HG02798 (cell line): ENCODE measurements around the gene ABCC4.

Experiments
- ATAC-seq: cut with Tn5 transposase; IDR thresholded peaks from one replicate; pipeline ENCODE4 v1.9.1; 2021; ENCODE audit warnings: mild to moderate bottlenecking; ENCODE audit not compliant: unreplicated experiment, poor library complexity

Gene ABCC4

DNA sequence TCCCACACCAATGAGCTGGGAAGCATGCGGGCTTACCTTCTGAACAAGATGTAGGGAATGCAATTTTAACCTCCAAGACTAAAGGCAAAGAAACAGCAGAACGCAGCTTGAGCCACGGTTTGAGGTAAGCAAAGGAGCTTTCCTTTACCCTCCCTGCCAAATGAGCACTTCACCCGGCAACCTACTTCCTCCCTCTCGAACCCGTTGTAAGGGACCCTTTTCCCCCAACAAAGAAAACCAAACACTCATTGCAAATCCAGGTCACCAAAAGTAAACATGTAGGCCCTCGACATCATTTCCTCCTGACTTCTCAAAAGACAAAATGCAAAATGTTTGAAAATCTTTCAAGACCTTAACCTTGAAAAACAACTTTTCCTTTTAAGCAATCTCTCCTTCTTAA, 65.3 kb downstream of the ABCC4 start:
- no peak for ATAC-seq

DNA sequence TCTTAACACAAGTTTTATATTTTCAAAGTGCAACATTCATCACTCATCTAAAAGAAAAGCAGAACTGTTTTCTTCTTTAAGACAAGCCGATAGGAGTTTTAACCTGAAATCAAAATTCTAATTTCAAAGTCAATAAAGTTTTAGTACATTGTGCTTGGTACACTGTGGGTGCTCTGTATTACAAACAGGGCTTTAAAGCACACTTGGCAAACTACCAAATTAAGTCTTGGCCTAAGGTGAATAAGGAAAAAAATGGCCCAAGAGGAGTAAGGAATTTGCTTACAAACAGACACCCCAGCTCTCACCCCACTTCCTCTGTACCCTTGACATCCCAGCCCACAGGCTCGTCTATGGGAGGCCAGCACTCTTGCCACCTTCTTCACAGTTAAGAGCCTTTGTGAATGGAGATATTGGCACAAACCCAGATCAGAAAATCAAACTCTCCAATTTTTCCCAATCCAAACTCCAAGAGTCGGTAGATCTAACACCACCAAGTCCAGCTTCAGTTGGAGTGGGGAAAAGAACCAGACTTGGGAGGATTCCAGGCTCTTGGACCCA, 66.0 kb downstream of the ABCC4 start:
- ATAC-seq: no peak

DNA sequence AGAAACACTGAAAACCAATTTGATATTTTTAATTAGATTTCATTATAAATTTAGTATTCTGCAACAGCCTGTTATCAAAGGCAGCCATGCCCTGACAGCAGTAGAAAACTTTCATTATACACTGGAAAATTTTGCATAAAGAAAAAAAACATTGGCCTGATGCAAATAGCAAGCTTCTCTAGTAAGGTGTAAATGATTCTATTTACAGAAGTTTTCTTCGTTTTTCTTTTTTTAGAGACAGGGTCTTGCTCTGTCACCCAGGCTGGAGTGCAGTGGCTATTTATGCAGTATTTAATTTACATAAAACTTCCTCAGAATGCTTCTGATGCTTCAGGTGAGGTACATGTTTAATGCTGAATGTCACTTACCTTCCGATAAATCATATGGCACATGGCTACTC, 67.0 kb downstream of the ABCC4 start:
- peak; percentile 82 for ATAC-seq

DNA sequence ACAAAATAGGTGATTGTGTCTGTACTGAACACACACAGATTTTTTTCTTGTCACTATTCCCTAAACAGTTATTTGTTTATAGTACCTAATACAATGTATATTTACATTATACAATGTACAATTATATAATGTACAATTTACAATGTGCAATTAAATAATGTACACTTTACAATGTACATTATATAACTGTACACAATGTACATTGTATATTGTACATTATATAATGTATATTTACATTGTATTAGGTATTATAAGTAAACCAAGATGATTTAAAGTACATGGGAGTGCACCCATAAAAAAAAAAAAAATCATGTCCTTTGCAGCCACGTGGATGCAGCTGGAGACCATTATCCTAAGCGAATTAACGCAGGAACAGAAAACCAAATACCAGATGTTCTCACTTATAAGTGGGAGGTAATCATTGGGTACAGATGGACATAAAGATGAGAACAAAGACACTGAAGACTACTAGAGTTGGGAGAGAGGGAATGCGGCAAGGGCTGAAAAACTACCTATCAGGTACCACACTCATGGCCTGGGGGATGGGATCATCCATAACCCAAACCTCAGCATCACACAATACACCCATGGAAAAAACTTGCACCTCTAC, 68.1 kb downstream of the ABCC4 start:
- no peak for ATAC-seq

DNA sequence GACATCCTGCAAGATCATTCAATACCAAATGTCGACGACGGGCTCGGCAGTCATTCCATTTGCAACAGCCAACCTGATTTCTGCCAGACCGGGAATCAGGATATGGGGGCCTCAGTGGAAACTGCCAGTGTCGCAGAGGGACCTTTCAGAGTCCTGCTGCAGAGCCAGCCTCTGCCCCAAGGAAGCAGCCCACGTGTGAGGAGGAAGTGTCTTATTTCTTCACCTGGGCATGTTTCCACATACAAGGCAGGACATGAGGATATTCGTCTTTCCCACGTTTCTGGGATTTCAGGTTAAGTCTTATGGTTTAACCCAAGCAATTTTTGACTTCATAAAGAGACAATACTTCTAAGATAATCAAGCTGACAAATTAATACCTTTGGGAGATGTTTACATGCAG, 69.9 kb downstream of the ABCC4 start:
- no peak for ATAC-seq

DNA sequence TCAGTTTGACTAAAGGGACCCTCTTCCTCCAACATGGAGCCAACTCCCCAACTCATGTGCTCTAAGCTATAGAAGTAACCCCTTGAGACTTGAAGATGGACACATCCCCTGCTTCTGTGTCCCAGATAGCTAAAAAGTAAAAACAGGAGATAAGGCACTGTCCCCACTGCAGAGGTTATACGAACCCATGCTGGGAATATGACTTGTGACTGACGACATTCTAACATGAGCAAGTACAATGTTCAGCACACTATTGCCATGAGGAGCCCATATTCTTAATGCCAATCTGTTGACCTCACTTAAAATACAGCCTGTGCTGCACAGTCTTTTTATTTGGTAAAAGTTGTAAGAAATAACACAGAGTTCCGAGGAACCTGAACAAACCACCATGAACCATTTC, 71.4 kb downstream of the ABCC4 start:
- ATAC-seq: no peak

DNA sequence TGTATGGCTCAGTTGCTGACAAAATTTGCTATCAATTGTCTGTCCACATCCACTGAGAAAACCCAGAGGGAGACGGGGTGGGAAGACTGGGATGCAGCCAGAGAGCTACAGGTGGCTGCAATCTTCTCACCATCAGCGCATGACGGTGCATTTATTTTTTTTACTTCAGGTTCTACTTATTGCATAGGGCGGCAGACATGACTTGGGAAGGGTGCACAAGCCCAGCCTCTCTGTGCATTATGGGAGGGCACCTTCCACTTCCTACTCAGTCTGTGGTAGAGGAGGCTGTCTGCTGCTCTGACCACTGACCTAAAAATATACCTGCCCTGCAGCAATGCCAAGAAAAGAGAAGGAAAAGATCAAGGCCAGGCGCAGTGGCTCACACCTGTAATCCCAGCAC, 73.1 kb downstream of the ABCC4 start:
- no peak for ATAC-seq

DNA sequence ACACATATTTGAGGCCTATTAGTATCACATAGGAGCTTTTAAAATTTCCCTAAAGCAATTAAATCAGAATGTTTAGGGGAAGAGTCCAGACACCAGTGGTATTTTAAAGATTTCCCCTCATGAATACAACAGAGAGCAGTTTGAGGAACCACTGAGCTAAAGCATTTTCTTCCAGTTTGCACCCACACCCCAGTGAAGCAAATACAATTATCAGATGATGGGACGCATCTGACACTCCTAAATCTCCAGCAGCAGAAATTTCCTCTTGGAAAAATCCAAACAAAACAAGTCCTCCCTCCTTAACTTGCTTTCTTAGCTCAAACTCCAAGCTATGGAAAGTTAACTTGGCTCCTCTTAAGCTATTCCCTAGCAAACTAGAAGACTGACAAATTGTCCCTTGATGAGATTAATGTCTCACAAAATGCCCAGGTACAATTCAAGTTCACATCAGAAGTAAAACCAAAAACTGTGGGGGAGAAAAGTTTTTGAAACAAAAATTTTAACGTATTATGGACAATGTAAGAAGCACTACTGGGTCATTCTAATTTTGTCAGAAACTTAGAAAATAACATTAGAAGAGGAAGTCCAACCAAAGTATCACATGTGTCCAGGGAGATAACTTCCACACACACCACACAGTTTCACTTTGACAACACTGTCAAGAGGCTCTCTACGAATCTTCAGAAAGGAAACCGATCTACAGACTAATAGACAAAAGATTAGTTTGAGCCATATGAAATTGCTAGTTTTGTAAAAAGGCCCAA, 74.1 kb downstream of the ABCC4 start:
- ATAC-seq: peak; percentile 87

DNA sequence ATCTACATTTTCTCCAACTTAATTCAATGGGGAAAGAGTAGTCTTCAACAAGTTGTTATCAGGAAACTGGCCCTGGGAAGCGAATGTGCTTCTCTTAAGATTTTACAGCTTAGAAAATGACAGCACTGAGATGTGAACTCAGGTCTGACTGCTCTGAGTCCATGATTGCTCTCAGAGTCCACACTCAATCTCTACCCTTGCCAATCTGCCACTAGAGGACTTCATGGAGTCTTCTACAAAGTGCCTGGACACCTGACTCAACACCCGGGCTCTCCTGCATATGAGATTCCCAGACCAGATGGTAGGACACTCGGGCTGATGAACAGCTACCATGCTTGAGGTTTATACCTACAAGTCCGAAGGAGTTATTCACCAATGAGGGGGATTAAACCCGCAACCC, 74.8 kb downstream of the ABCC4 start:
- ATAC-seq: peak; percentile 28

DNA sequence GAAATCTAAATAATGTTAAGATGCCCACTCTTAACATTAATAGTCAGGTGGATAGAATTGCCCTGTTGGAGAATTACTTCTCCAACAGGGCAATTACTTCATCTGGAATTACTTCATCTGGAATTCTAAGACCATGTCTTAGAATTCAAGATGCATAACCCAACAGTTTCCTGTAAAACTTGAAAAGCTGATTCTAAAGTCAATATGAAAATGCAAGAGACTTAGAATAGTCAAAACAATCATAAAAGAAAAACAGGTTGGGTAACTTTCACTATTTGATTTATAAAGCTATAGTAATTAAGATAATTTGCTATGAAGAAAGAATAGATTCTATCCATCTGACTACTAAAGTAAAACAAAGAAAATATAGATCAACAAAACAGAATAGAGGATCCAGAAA, 75.2 kb downstream of the ABCC4 start:
- ATAC-seq: no peak

DNA sequence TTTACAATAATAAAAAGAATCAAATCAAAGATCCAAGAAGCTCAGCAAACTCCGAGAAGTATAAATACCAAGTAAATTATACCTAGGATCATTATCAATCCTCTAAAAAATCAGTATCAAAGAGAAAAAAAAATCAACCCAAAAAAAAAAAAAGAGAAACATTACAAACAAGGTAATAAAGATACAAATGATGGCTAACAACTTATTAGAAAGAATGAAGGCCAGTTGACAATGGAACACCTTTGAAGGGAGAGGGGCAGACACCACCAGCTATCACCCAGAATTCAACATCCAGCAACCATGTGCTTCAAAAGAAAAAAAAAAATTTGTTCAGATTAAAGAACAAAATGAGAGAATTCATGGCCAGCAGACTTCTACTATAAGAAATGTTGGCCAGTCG, 77.2 kb downstream of the ABCC4 start:
- ATAC-seq: no peak

DNA sequence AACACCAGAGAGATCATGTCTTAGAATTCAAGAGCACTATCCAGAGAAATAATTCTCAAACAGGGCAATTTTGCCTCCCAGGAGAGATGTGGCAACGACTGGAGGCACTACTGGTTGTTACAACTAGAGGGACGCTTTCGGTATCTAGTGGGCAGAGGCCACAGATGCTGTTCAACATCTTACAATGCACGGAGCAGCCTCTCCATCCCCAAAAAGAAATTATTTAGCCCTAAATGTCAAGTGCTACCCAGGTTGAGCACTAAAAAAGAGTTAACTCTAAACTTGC, 78.6 kb downstream of the ABCC4 start:
- ATAC-seq: peak; percentile 48

DNA sequence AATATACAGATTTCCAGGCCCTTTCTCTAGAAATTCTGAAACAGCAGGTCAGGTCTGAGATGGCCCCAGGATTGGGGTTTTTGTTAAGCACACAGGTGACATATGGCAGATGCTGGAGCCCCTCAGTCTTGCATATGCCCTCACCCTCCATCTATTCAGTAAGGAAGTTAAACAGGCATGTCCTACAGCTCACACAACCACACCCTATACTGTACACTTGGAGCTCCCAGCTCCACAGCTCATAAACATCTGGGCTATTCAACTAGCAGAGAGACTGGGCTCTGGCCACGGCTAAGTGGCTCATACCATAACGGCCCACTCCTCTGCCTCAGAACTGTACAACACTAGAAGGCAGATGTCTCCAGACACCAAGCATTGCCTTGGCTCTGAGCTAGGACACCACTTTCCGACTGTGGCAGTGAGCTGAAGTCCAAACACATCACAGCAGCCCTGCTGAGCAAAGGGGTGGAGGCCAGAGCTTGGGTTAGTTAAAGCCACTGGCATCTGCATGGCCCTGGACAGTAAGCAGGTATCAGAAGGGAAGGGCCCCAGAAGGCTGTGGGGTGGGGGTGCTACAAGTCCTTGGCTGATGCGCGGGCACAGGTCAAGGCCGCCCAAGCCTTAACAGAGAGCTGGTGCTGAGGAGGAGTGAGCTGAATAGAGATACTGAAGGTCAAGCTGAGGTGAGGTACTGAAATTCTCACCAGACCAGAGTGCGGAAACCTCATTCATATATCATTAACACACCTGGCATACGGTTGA, 79.1 kb downstream of the ABCC4 start:
- ATAC-seq: peak; percentile 49

DNA sequence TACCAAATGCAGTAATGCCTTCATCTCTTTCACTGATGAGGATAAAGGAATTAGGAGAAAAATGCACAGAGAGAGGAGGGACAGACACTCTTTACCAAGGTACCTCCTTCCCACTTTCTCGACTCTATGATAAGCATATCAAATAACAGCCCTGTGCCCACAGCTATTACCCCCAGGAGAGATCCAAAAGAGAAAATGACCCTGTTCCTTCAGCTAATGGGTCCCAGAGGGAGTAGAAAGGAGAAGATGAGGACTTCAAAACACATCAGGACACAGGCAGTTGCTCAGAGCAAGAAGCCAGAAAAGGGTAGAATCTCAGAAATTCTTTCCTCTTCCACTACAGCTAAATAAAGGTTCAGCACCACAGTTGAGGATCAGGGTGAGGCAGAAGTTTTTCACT, 80.6 kb downstream of the ABCC4 start:
- no peak for ATAC-seq

DNA sequence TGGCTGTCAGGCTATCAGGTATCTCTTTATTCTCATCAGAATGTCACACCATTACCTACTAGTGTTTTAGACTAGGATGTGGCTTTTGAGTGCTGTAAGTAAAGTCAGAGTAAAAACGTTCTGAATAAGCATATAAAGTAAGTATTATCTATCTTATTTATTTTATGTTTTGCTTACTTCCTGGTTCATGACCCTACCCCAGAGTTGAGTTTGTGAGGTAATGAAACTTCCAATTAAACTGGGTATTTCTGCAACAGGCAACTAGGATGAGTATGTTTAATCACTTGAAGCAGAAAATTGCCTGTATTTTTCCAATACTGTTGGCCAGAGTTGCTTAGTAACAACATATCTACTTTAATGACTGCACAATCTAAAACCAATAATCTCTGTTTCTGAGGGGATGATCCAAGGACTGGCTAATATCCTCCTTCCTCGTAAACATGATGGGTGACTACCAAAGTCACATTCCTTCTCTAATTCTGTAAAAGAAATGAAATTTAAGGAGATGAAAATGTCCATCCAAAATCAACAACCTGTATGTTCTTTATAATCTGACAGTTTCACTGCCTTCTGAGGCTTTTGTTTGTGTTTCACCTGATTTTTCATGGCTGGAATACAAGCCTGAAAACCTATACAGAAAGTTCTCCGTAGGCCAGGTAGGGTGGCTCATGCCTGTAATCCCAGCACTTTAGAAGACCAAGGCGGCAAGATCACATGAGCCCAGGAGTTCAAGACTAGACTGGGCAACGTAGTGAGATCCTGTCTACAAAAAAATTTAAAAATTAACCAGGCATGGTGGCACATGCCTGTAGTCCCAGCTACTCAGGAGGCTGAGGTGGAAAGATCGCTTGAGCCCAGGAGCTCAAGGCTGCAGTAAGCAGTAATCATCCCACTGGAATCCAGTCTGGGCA, 83.1 kb downstream of the ABCC4 start:
- ATAC-seq: no peak

DNA sequence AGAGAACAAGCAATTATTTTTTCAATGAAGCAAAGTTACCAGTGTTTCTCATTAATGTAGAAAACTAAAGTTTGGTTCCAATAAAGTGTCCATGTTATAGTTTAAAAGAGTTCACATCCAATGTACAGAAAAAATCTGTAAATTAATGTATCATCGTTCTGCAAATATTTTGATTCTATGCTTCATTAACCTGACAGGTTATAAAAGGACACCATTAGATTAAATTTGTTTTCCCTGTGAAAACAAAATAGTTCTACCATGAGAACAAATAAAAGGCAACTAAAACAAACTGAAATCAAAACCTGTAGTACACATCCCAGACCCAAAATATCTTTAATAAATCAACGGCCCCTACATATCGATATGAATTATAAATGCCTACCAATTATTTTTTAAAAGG, 85.1 kb downstream of the ABCC4 start:
- no peak for ATAC-seq

DNA sequence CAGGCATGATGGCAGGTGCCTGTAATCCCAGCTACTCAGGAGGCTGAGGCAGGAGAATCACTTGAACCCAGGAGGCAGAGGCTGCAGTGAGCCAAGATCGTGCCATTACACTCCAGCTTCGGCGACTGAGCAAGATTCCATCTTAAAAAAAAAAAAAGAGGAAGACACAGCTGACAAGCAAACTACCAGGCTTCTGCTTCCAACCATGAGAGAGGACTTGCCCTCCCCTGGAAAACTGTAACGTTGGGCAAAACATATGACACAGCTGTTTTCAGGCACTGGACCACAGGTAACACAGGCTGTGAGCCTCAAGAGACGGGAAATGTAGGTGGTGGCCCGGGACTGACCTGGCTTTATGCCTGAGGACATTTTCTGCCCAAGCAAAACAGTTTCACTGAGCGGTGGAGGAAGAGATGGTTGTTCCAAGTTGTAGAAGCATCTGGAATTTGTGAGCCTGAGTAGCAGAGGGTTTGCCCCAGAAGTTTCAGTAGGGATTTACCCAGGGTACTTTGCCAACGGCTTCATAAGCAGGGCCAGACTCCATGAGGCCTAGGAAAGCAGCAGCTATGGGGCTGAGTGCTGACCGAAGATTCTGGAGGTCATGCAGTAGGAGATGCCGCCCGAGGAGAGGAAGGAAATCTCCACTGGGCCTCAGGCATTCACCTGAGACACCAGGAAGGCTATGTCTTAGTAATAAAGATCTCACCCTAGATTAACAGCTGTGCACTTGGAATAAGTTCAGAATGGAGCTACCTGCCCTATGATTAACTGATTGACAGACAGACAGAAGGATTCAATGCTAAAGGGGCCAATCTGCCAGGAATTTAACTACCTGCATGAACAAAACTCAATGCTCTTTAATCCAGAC, 88.0 kb downstream of the ABCC4 start:
- no peak for ATAC-seq

DNA sequence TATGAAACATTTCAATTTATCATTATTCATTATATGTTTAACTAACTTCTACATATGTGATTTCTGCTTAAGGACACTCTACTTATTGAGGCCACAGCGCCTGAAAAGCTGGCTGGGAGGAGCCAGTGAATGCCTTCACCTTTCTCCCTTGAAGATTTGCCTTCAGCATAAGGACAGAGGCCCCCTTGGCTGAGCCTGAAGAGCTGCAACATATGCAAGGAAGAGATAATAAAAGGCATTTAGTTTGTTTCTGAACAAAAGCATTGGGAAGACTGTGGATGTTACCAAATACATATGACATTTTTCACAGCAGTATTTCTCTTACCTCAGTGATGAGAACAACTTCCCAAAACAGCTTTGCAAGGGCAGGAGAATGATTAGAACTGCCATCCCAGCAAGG, 92.1 kb downstream of the ABCC4 start:
- no peak for ATAC-seq

DNA sequence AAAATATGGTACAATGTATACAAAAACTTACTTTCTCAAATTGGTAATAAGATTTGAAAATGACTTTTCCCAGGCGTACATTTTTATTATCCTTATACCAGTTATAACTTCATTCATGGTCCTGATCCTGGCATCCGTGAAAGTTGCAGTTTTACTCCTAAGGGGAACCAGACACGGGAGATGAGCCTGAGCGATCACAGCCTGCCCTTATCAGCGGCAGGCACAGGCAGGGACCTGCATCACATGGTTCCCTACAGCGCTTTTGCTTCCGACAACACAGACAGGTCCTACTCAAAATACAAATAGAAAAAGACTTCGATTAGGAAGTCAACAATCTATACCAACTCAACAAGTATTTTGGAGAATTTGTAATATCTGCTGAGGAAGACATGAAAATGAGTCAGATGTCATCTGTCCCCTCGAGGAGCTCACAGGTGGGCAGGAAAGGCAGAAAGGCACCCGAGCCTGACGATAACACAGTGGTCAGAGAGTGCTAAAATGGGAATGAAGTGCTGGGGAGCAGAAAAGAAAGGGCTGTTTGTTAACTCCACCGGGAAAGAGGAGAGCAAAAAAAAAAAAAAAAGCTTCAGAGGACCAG, 93.4 kb downstream of the ABCC4 start:
- ATAC-seq: peak; percentile 91
